SK-N-SH (cell line): ENCODE measurements around the gene CPNE8.

Source experiments
- RFX5 ChIP-seq: IDR thresholded peaks from 2 replicates; pipeline ENCODE4 v1.6.1; 2012; ENCODE audit warnings: mild to moderate bottlenecking, improper control_type of control experiment, low read length
- YY1 ChIP-seq: IDR thresholded peaks from 2 replicates; pipeline ENCODE4 v1.4.0; 2012; ENCODE audit warnings: low read depth, mild to moderate bottlenecking
- TF ChIP-seq, protein P1 (sequence below): fragments of 200-600 bp; sonication (generic); IDR thresholded peaks from 2 replicates; pipeline ENCODE4 v1.6.1; 2017; ENCODE audit warnings: antibody characterized with exemption, mild to moderate bottlenecking, moderate library complexity

DNA sequence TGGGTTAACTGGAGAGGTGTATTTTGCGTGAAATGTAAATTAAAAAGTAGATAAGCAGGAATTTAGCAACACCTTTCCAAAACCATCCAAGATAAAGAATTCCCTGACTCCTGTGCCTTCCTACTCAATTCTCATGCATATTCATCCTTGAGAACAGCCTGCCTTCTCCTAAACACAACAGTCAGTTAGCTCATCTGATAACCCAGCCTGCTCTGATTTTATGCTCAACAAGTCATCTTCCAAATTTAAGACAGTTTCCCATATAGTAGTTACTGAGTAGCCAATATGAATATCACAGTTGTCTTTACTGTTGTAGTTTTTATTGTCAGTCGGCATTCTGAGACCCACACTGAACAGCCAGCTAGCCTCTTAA, 27.1 kb downstream of the CPNE8 start:
- no peak for TF ChIP-seq YY1
- no peak for TF ChIP-seq RFX5
- TF ChIP-seq, protein P1, sequence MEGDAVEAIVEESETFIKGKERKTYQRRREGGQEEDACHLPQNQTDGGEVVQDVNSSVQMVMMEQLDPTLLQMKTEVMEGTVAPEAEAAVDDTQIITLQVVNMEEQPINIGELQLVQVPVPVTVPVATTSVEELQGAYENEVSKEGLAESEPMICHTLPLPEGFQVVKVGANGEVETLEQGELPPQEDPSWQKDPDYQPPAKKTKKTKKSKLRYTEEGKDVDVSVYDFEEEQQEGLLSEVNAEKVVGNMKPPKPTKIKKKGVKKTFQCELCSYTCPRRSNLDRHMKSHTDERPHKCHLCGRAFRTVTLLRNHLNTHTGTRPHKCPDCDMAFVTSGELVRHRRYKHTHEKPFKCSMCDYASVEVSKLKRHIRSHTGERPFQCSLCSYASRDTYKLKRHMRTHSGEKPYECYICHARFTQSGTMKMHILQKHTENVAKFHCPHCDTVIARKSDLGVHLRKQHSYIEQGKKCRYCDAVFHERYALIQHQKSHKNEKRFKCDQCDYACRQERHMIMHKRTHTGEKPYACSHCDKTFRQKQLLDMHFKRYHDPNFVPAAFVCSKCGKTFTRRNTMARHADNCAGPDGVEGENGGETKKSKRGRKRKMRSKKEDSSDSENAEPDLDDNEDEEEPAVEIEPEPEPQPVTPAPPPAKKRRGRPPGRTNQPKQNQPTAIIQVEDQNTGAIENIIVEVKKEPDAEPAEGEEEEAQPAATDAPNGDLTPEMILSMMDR, result no peak
